GM21515 (cell line): ENCODE data around the gene AGBL4.
"Not testable (repeated sequence)": the region's sequence is repeated elsewhere in the genome, so short reads cannot be mapped to it uniquely, and the experiment has no call there.

ENCODE experiments used
- ATAC-seq: cut with Tn5 transposase; IDR thresholded peaks from one replicate; pipeline ENCODE4 v1.9.1; 2021; ENCODE audit not compliant: unreplicated experiment

The AGBL4 gene

GRCh38 chr1:50023292-50024159, at the start of gene AGBL4:
Gene AGBL4, minus strand, starts transcription at chr1:50023954.
- ATAC-seq: no peak

- ATAC-seq: no peak
These were observed 43.1 kb upstream of the AGBL4 start for GRCh38 chr1:50066806-50067205.

- ATAC-seq: no peak
These were observed 36.5 kb upstream of the AGBL4 start for GRCh38 chr1:50060279-50060678.

- no peak for ATAC-seq
These were observed 25.0 kb upstream of the AGBL4 start for GRCh38 chr1:50048791-50049190.

GRCh38 chr1:50047916-50048694, 24.4 kb upstream of the AGBL4 start:
- no peak for ATAC-seq

GRCh38 chr1:50038237-50038809, 14.6 kb upstream of the AGBL4 start:
- ATAC-seq: no peak

- no peak for ATAC-seq
These were observed 4.0 kb upstream of the AGBL4 start for GRCh38 chr1:50027794-50028193.

- ATAC-seq: no peak
These were observed 28.0 kb downstream of the AGBL4 start for GRCh38 chr1:49995734-49996133.

- ATAC-seq: no peak
These were observed 52.7 kb downstream of the AGBL4 start for GRCh38 chr1:49971088-49971487.

GRCh38 chr1:49951385-49951784, 72.4 kb downstream of the AGBL4 start:
- no peak for ATAC-seq

GRCh38 chr1:49915301-49915700, 108.5 kb downstream of the AGBL4 start:
- ATAC-seq: not testable (repeated sequence)

- no peak for ATAC-seq
These were observed 117.4 kb downstream of the AGBL4 start for GRCh38 chr1:49906365-49906764.

GRCh38 chr1:49864581-49864980, 159.2 kb downstream of the AGBL4 start:
- ATAC-seq: no peak

GRCh38 chr1:49854741-49855140, 169.0 kb downstream of the AGBL4 start:
- no peak for ATAC-seq

GRCh38 chr1:49842596-49842995, 181.2 kb downstream of the AGBL4 start:
- no peak for ATAC-seq

GRCh38 chr1:49841767-49842166, 182.0 kb downstream of the AGBL4 start:
- no peak for ATAC-seq

GRCh38 chr1:49824261-49824660, 199.5 kb downstream of the AGBL4 start:
- ATAC-seq: no peak

- ATAC-seq: no peak
These were observed 206.1 kb downstream of the AGBL4 start for GRCh38 chr1:49817681-49818080.

GRCh38 chr1:49787013-49787412, 236.7 kb downstream of the AGBL4 start:
- ATAC-seq: not testable (repeated sequence)

- no peak for ATAC-seq
These were observed 258.7 kb downstream of the AGBL4 start for GRCh38 chr1:49765034-49765433.

GRCh38 chr1:49738118-49738517, 285.6 kb downstream of the AGBL4 start:
- not testable (repeated sequence) for ATAC-seq

- no peak for ATAC-seq
These were observed 295.4 kb downstream of the AGBL4 start for GRCh38 chr1:49728377-49728776.
